ENCODE results near the gene SGMS1.

The SGMS1 gene

GRCh38 chr10:50333872-50334271, 289.9 kb downstream of the SGMS1 start:
- DNase-seq (ENCODE audit: low read depth) = no peak

- no peak for DNase-seq (ENCODE audit: low read depth)
These were observed 291.5 kb downstream of the SGMS1 start for GRCh38 chr10:50332108-50332842.

GRCh38 chr10:50331486-50331885, 292.3 kb downstream of the SGMS1 start:
- DNase-seq (ENCODE audit: low read depth) = no peak

GRCh38 chr10:50326757-50327701, 296.7 kb downstream of the SGMS1 start:
- no peak for DNase-seq (ENCODE audit: low read depth)

GRCh38 chr10:50326172-50326555, 297.6 kb downstream of the SGMS1 start:
- DNase-seq (ENCODE audit: low read depth) = no peak

GRCh38 chr10:50325449-50326171, 298.1 kb downstream of the SGMS1 start:
- no peak for DNase-seq (ENCODE audit: low read depth)

DNA sequence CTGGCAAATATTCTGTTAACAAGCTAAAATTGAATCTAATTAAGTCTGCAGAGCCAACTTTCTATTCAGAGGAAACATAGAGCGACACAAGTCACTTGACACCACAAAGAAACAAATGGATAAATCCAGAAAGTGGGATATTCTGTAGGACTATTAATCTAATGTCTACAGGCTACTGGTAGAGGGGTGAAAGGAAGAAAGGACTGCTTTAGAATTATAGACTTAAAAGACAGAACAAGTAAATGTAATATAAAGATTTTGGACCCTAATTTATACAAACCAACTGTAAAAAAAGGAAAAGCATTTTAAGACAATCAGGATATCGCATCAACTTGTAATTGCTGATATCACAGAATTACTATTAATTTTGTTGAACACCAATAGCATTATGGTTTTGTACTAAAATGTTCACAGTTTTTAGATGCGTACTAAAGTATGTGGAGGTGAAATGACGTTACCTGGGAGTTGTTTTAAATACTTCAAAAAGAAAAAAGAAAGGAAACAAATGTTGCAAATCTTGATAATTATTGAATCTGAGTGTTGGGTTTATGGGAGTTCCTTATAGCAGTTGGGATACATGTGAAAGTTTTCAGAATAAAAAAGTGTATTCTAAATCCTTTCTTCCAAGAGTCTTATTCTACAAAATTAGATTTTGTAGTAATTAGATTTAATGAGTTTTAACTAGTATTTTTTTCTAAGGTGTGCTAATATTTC, 298.9 kb downstream of the SGMS1 start:
- no peak for DNase-seq (ENCODE audit: low read depth)

DNA sequence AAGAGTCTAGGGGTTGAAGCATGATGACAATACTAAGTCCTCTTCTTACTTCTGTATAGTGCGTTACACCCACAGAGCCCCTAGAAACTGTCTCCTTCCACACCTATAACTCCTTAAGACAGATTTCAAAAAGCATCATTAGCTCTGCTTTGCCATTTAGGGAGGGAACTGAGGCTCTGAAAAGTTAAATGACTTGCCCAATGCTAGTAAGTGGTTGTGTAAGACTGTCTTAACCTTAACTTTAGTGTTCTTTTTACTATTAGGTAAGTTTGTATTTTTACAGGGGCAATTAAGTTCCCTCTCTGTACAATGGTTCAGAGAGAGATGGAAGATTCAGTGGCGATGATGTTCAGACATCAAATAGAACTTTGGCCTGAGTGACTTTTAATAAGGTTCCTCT, 299.7 kb downstream of the SGMS1 start:
- DNase-seq (ENCODE audit: low read depth) = no peak

- no peak for DNase-seq (ENCODE audit: low read depth)
These were observed 301.7 kb downstream of the SGMS1 start for GRCh38 chr10:50322077-50322476.

- DNase-seq (ENCODE audit: low read depth) = no peak
These were observed 305.6 kb downstream of the SGMS1 start for GRCh38 chr10:50318129-50318528.

- no peak for DNase-seq (ENCODE audit: low read depth)
These were observed 306.8 kb downstream of the SGMS1 start for GRCh38 chr10:50316695-50317648.

GRCh38 chr10:50316174-50316573, 307.6 kb downstream of the SGMS1 start:
- no peak for DNase-seq (ENCODE audit: low read depth)

- no peak for DNase-seq (ENCODE audit: low read depth)
These were observed 308.3 kb downstream of the SGMS1 start for GRCh38 chr10:50315424-50315823.

- DNase-seq (ENCODE audit: low read depth) = no peak
These were observed 309.3 kb downstream of the SGMS1 start for GRCh38 chr10:50314169-50315071.

- no peak for DNase-seq (ENCODE audit: low read depth)
These were observed 311.0 kb downstream of the SGMS1 start for GRCh38 chr10:50312464-50313437.

- DNase-seq (ENCODE audit: low read depth) = no peak
These were observed 313.1 kb downstream of the SGMS1 start for GRCh38 chr10:50310560-50311174.

DNA sequence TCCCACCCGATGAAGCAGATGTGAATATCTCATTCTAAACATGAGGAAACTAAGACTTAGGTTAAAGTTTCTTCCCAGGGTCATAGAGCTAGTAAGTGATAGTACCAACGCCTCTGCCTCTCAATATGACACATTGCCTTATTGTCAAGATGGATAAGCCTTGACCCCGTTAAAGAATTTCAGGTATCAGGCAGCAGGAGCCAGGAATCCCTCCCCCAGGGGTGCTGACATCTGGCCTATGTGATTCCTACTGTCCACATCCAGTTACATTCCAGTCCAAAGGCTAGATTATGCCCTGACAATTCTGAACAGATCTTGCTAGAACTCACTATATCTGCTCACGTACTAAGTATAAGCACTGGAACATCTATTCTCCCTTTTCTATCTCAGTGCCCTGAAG, 314.4 kb downstream of the SGMS1 start:
- no peak for DNase-seq (ENCODE audit: low read depth)

- DNase-seq (ENCODE audit: low read depth) = no peak
These were observed 319.1 kb downstream of the SGMS1 start for GRCh38 chr10:50304660-50305059.

Data from T-helper 22 cell (primary cell).